Right ventricle myocardium inferior (tissue), 1 donor: ENCODE results near the gene TAS1R3. TPM values are rescaled to one million over a fixed set of nuclear protein-coding genes. Genes with fewer than 3 reads are reported as not detected.
"Not testable (repeated sequence)": the region's sequence is repeated elsewhere in the genome, so short reads cannot be mapped to it uniquely, and the experiment has no call there.

ENCODE experiments used
- ATAC-seq: fragments of 200-7000 bp; cut with Tn5 transposase; one replicate; pipeline ENCODE4 v1.9.1; 2020; ENCODE audit warnings: mild to moderate bottlenecking, moderate library complexity
- DNase-seq: peaks from one replicate; pipeline ENCODE4 v3.0.0; 2021; ENCODE audit errors: missing footprints
- intact Hi-C: fragments of 100-400 bp; cut with DNase I; formaldehyde crosslinking; loops from one replicate; pipeline ENCODE4 v1.11.0; 2022
- total RNA-seq: library from RNA; stranded (reverse); fragmentation: NEBNext Ultra II Directional; extraction: Animal tissue kit (Norgen Biotek cat#: 25700); gene quantifications from one replicate; pipeline ENCODE4 v1.2.1, GENCODE V29; 2021
- donor health status: DM: no; HTN: yes; CAD: no; lungs with severe emphysema.

Gene TAS1R3
- total RNA-seq, 1 donor from 2014 or later: 0.51 TPM

DNA sequence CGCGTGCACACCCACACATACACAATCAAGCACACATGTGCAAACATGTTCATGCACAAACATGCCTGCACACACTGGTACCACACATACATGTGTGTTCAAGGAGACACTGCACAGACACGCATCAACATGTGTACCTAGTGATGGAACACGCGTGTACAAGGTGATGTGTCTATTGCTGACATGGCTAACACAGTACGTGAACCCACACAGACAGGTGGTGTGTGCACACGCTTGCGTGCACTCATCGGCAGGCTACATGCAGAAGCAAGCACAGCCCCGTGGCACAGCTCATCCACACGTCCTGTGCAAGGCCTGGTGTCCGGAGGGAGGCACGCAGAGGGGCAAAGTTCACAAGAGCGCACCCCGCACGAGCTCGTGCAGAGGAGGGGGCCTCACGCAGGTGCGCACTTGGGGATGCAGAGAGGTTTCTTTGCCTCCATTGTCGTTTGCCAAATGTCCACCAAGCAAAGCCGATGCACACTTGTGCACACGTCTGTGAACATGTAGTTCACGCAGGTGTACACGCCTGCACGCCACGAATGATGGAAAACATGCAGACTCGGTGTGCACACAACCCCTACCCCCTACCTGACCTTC is 24.3 kb upstream of the TAS1R3 start:
- intact Hi-C loops: no loop called here
- ATAC-seq (no peak), DNase-seq (no peak)

DNA sequence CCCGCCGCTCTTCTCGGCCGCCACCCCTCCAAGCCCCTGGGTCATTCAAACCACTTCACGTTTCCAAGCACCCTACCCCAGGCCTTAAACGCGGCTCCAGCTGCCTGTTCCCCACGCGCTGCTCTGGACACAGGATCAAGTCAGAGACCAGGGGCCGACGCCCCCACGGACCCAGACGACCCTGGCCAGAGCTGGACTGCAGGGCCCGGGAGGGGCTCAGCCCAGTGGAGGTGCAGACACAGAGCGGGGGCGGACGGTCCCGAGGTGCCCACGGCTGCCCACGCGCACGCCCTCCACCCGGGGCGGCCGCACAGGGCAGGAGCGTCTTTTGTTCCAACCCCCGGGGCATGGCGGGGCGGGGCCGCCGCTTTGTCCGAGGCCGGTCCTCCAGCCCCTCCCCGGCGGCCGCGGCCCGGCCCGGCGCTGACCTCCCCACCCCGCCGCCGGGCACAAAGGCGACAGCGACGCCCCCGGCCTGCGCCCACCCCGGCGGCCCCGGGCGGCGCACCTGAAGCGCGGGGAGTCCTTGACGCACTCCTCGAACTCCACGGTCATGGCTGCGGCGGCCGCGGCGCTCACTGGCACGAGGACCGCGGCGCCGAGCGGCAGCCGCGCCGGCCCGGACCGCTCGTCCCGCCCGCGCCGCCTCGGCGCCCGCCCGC is 23.7 kb upstream of the TAS1R3 start:
- peak; percentile 82 for DNase-seq
- intact Hi-C loops: no loop called here
- ATAC-seq: no peak

DNA sequence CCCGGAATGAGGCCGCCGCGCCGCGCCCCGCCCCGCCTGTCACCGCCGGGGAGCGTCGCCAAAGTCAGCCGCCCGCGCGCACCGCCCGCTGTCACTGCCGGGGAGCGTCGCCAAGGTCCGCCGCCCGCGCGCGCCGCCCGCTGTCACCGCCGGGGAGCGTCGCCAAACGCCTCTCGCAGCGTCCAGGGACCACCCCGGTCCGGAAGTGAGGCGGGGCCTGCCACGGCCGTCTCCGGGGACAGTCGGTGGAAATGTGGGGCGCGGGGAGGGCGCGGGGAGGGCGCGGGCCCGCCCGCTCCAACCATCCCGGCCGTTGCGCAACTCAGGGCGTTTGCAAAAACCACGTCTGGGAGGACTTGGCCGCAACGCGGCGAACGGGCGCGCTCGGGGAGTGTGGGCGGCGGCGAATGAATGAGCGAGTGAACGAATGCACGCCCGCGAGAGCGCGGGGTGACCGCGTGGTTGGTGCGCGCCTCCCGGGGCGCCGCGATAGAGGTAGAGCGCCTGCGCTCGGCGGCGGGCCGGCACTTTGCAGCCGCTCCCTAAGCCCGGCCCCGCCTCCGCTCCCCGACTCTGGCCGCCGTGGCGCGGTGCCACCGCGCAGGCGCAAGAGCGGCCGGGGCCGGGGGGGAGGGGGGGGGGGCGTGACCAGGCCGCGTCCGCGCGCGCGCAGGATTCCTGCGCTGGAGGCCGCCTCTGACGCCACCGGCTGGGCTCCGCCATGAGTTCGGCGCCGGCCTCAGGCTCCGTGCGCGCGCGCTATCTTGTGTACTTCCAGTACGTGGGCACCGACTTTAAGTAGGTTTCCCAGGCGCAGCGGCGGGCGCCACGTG is 22.9 kb upstream of the TAS1R3 start, which contains the start of the genes ACAP3 and PUSL1:
Gene ACAP3 (minus strand): TSS at position 8 of the 833 bp plus-strand sequence. CDS start 115 bp downstream, outside the sequence.
Gene PUSL1 (plus strand): TSS at position 675 of the 833 bp plus-strand sequence. CDS start 47 bp downstream, at position 722.
- peak; percentile 81 for ATAC-seq
- peak; percentile 95 for DNase-seq
- intact Hi-C loops: loop anchor here (2.0 kb wide), 1 partner anchor 41 kb away; the partner anchor contains the start of gene DVL1

DNA sequence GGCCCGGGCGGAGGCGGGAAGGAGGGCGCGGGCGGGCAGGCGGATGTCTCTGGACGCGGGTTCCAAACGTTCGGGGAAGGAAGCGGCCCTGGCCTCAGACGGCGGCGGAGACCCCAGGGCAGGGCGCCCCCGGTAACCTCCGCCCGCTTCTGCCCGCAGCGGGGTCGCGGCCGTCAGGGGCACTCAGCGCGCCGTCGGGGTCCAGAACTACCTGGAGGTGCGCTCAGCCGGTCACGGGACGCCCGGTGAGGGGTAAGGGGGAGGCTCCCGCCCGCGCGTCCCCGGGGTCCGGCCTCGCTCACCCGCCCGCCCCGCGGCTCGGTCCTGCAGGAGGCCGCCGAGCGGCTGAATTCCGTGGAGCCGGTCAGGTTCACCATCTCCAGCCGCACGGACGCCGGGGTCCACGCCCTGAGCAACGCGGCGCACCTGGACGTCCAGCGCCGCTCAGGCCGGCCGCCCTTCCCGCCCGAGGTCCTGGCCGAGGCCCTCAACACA is 22.3 kb upstream of the TAS1R3 start:
- intact Hi-C loops: loop anchor here (2.0 kb wide), 1 partner anchor 40 kb away; the partner anchor contains the start of gene DVL1
- DNase-seq: no peak
- no peak for ATAC-seq

DNA sequence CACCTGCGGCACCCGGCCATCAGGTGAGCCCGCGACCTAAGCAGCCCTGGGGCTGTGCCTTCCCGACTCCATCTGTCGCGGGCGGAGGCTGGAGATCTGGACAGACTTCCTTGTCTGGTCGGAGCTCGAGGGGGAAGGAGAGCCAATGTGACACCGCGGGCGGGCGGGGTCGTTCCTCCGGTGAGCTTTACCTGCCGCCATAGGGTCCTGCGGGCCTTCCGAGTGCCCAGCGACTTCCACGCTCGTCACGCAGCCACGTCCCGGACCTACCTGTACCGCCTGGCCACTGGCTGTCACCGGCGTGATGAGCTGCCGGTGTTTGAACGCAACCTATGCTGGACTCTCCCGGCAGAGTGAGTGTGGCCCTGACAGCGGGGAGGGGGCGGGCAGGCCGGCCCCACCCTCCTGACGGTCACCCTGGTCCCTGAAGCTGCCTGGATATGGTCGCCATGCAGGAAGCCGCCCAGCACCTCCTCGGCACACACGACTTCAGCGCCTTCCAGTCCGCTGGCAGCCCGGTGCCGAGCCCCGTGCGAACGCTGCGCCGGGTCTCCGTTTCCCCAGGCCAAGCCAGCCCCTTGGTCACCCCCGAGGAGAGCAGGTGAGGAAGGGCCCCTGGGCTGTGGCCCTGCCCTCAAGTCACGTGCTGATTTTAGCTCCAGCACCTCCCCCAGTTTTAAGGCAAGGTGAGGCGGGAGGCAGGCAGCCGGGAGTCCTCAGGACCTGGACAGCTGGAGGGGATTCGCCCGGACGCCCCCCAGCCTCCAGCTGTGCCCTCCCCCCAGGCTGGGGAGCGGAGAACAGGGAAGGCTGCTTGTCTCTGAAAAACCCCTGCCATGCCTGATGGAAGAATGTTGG is 21.6 kb upstream of the TAS1R3 start:
- intact Hi-C loops: loop anchor here (2.0 kb wide), 1 partner anchor 39 kb away; the partner anchor contains the start of gene DVL1
- ATAC-seq: no peak
- DNase-seq: no peak

DNA sequence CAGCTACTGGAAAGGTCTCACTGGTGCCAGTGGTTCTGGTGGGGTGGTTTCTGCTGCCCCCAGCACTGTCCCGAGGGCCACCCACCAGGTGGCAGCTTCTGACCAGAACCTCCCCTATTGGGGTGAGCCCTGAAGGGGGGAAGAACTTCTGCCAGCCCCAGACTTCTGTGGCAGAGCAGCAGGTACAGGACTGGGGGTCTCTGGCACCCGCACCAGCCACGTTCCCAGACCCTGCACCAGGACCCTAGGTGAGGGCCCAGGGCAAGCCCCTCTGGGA is 21.0 kb upstream of the TAS1R3 start:
- ATAC-seq (no peak), DNase-seq (no peak)
- intact Hi-C loops: no loop called here

DNA sequence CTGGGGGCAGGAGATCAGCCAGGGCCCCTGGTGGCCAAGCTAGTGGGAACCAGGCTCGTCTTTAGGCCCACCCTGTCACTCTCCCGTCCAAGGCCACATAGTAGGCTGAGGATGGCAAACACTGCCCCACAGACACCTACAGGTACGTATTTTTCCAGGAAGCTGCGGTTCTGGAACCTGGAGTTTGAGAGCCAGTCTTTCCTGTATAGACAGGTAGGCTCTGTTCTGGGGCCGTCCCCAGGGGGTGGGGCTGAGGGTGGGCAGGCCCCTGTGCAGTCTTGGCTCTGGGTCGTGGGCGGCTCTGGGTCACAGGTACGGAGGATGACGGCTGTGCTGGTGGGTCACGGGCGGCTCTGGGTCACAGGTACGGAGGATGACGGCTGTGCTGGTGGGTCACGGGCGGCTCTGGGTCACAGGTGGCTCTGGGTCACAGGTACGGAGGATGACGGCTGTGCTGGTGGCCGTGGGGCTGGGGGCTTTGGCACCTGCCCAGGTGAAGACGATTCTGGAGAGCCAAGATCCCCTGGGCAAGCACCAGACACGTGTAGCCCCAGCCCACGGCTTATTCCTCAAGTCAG is 20.5 kb upstream of the TAS1R3 start:
- intact Hi-C loops: no loop called here
- ATAC-seq: no peak
- no peak for DNase-seq

DNA sequence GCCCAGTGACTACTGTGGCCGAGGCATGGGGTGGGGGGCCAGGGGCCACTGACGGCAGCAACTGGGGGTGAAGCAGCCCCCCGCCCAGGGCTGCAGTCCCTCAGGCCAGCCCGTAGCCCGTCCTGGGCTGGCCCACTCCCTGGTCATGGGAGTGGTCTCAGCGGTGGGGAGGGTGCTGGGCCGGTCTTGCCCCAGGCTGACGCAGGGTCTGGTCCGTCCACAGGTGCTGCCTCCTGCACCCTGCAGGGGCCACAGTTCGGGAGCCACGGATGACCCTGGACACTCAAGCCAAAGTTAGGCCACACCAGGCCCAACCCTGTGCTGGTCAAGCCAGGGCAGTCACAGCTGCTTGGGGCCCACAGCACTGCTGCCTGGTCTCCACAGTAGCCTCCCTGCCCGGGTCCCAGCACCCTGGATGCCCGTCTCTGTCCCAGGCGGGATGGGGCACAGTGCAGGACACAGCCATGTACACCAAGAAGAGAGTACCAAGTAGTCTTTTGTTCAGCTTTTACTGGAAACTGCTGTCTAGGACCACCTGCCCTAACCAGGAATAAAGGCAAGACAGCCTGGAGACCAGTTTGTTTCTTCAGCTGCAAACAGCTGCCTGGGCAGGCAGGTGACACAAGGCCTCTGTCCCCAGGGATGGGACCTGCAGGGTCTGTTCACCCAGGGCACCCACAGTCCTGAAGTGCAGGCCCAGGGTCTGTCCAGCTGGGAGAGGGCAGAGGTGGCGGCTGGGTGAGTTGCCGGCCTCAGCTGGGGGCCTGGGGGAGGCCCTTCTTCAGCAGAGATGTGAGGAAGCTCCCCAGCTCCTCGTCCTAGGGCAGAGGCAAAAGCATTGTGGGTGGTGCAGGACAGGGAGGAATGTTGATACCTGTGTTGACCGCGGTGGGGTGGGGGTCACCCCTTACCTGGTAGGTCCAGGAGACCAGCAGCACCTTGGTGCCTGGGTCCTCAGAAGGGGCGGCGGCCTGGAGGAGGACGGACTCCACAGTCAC is 19.7 kb upstream of the TAS1R3 start:
- DNase-seq: no peak
- no peak for ATAC-seq
- intact Hi-C loops: no loop called here

DNA sequence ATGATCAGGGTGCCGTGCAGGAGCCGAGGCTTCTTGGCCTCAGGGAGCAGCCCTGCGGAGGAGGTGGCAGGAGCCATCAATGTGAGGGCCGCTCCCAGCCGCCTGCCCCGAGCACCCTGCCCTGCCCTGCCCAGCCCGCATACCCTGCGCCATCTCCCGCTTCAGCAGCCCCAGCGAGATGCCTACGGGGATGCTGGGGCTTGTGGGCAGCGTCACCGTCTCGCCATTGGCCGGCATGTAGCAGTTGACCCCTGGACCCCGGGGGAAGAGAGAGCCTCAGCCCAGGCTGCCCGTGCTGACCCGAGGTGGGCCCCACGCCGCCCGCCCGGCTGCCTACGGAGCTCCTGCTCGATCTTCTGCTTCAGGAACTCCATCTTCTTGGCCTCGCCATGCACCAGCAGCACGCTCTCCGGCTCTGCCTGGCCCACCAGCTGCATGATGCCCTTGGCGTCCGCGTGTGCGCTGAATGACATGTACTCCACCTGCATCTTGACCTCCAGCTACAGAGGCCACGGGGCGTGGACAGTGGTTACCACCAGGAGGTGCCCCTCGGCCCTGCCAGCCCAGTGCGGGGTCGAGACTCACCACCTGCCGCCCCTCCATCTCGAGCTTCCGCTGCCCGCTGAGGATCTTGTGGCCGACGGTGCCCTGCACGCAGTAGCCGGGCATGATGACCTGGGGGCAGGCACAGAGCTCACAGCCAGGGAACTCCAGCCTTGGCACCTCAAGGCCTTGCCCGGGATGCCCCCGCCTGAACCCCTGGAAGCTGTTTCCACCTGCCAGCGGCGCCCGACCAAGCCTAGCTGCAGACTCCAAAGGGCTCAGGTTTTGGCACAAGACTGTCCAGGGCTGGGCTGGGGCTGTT is 18.4 kb upstream of the TAS1R3 start:
- DNase-seq (no peak), ATAC-seq (no peak)
- intact Hi-C loops: no loop called here

DNA sequence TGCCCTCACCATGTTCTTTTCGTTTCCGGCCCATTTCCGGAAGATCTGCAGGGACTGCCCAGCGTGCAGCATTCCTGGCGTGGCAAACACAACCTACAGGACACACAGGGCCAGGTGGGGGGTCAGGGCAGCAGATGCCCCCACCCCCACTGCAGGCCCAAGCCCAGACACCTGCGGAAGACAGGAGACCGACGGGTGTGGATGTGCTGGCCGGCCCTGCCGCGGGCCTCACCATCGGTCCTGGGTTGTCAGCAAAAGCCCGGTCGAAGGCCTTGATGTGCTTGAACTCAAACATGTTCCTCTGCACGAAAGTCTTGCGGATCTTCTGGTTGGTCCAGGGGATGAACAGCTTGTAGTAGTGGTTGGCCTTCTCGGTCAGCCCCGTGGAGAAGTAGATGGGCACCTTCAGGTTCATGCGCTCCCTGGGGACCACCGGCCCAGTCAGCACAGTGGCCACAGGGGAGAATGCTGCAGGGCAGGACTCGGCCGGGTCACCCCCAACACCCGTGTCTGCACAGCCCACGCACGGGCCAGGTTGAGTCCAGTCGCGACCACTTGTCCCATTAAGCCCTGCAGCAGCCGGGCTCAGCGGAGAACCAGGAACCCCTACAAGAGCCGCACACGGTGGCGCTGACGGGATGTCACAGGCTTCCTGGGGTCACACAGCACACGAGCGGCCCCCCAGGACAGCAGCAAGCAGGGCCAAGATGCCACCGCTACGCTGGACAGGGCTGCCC is 17.4 kb upstream of the TAS1R3 start:
- DNase-seq (no peak), ATAC-seq (no peak)
- intact Hi-C loops: no loop called here

DNA sequence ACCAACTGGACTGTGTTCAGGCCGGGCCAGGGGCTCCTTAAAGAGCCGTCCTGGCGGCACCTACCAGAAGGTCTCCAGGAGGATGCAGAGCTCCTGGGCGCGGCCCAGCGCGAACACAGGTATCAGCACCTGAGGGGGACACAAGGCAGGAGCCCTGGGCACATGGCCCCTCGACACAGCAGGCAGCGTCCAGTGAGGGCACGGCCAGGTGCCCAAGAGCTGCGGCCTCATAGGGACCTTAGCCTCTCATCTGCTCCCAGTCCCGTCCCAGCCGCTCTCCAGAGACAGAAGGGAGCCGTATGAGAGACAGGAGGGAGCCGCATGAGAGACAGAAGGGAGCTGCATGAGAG is 16.9 kb upstream of the TAS1R3 start:
- intact Hi-C loops: no loop called here
- ATAC-seq (no peak), DNase-seq (no peak)

DNA sequence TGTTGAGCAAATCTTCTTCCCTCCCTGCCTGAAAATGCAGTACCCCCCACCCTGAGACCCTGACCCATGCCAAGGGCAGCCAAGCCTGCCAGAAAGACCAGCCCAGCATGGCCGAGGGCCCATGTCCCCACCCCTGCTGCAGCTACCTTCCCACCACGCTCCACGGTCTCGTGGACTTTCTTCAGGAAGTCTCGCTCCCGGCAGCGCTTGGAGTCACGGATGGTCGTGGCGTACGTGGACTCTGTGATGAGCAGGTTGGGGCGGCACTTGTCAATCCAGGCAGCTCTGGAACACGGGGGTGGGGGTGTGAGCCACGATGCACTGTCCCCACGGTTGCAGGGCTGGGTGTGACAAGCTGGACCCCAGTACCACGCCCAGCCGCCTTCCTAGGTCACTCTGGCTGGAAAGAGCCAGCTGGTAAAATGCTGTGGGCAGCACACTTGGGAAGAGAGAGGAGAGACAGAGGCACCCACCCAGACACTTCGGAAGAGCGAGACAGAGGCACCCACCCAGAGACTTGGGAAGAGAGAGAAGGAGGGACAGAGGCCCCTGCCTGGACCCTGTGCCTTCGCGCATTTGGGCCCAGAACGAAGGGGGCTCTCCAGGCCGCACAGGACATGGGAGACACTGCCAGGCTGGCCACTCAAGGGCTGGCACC is 16.3 kb upstream of the TAS1R3 start:
- intact Hi-C loops: no loop called here
- DNase-seq (no peak), ATAC-seq (no peak)

DNA sequence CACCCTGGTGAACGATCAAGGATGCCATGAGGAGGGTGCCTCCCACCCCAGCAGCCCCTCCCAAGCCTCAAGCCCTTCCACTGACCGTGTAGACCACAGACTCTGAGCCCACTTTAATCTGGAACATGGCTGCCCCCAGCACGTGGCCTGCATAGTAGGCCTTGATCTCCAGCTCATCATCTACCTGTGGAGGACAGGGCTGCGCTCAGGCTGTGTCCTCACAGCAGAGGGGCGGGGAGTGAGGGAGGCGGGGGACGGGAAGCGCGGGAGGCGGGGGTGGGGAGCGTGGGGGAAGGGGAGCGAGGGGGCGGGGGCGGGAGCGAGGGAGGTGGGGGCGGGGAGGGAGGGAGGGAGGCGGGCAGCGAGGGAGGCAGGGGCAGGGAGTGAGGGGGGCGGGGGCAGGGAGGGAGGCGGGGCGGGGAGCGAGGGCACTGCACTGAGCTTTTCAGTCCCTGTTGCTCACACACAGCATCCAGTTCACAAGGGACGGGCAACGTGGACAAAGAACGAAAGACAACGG is 15.6 kb upstream of the TAS1R3 start:
- no peak for DNase-seq
- no peak for ATAC-seq
- intact Hi-C loops: no loop called here

DNA sequence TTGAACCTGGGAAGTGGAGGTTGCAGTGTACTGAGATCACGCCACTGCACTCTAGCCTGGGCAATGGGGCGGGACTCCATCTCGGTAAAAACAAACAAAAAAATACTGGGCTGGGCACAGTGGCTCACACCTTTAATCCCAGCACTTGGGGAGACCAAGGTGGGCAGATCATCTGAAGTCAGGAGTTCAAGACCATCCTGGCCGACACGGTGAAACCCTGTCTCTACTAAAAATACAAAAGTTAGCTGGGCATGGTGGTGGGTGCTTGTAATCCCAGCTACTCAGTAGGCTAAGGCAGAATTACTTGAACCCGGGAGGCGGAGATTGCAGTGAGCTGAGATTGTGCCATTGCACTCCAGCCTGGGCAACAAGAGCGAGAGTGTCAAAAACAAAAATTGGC is 14.9 kb upstream of the TAS1R3 start:
- intact Hi-C loops: not testable (repeated sequence)

DNA sequence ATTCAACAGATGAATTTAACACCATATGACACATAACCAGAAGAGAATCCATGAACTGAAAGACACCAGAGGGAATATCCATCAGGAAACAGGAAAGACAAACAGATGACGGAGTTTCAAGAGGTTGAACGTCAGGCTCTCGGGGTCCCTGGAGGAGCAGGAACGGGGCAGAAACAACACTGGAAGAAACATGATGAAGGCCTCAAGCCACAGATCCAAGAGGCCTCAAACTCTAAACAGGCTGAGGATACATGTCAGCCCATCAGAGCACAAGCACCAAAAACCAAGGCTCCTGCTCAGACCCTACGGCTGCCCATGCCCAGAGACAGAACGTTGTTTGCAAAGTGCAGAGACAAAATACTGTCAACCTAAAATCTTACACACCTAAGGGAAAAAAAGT is 13.7 kb upstream of the TAS1R3 start:
- ATAC-seq: no peak
- no peak for DNase-seq
- intact Hi-C loops: no loop called here

More for the DNA sequence above, 14.9 kb upstream of the TAS1R3 start:
- not testable (repeated sequence) for DNase-seq, ATAC-seq
